ENCODE data around the gene PPP1R27. TPM values are rescaled to one million over a fixed set of nuclear protein-coding genes. Genes with fewer than 3 reads are reported as not detected.

The PPP1R27 gene
- total and polyA plus RNA-seq, 9 of the 15 experiments (the other 6 are each of a cell fraction or from before 2014, with no cell fraction given) = 0.29 to 6.9 (median 1.5) TPM; not detected in 2

DNA sequence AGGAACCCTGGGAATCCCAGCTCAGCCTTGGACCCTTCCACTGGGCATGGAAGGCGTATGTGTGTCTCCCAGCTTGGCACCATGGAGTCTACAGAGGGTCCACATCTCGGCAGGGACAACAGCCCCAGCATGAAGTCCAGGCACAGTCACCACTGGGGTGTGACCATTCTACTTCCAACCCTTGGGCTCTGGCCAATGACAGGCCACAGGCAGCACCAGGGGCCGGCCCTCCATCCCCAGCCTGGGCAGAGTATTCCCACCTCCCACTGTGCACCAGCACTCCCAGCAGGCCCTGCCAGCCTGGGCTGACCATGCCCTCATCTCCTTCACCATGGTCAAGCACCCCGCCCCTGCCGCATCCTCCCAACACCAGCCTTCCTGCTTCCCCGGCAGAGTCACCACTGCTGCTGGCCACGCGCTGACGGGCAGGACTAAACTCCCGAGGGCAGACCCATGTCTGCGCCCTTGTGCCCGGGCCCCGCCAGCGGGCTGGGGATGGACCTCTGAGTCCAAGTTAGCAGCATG lies 9.5 kb upstream of the PPP1R27 start:
- Histone ChIP-seq H3K9ac (ENCODE audit: insufficient read depth in 1 of 2, low read depth in 2 of 2, low read length in 2 of 2) (no peak overlapping the region; a peak in 1 of 4 replicates), H2AFZ (ENCODE audit: low read depth, low read length) (no peak overlapping the region), H3K9me3 (replicated peaks; ENCODE audit: control insufficient read depth, insufficient read depth, low read depth, low read length) (no peaks in the 10 kb centered on the region), H3K36me3 (ENCODE audit: control insufficient read depth, insufficient read depth, low read length) (peaks cover 63% of the 10 kb centered on the region; the same call in 2 of the 3 replicates), H3K9me1 (ENCODE audit: control insufficient read depth, insufficient read depth, low read length) (no peaks in the 10 kb centered on the region), H3K27ac (ENCODE audit: extremely low read depth, low read depth, low read length) (no peak overlapping the region), H3K27me3 (ENCODE audit: control insufficient read depth in 2 of 2, insufficient read depth in 2 of 2, low read length in 2 of 2) (no peaks in the 10 kb centered on the region), H3K79me2 (ENCODE audit: control insufficient read depth, insufficient read depth, low read length) (no peaks in the 10 kb centered on the region), H3K4me1 (replicated peaks in 1 of 2; ENCODE audit: control insufficient read depth in 2 of 2, insufficient read depth in 2 of 2, low read length in 2 of 2) (peaks cover 0 to 45% of the 10 kb centered on the region in 2 experiments; a peak in 2 of 5 replicates), H3K4me2 (ENCODE audit: insufficient read depth, low read length) (no peak overlapping the region), H3K4me3 (no peak overlapping the region), H4K20me1 (replicated peaks; ENCODE audit: control insufficient read depth, insufficient read depth, low read length) (peaks cover 13% of the 10 kb centered on the region)
- ChIA-PET CTCF (ENCODE audit: low intra/inter-chr PET ratio) (no interaction called here), POLR2A (interaction anchor here (0.9 to 8.0 kb wide), 8 partner anchors 9 to 25 kb away, joined by 3 to 85 read pairs (median 8); partner anchors contain the start of genes MCRIP1 and P4HB)
- no peak for FAIRE-seq
- no peak for ATAC-seq
- TF ChIP-seq PRPF4 (IDR thresholded peaks at IDR 0.05; ENCODE audit: insufficient read depth, low read depth, low read length, poor library complexity, severe bottlenecking) = no peak
- TF ChIP-seq RBM22 (IDR thresholded peaks at IDR 0.05; ENCODE audit: low read depth, low read length, poor library complexity, severe bottlenecking) = peak; percentile 76
- TF ChIP-seq ZNF707 (CRISPR knock-in tag; conservative IDR thresholded peaks at IDR 0.05) = no peak
- TF ChIP-seq RBFOX2 (IDR thresholded peaks at IDR 0.05; ENCODE audit: low read depth, low read length) = peak; percentile 64
- no peak for TF ChIP-seq ZNF766 (CRISPR knock-in tag; conservative IDR thresholded peaks at IDR 0.05)
- TF ChIP-seq, protein P1, sequence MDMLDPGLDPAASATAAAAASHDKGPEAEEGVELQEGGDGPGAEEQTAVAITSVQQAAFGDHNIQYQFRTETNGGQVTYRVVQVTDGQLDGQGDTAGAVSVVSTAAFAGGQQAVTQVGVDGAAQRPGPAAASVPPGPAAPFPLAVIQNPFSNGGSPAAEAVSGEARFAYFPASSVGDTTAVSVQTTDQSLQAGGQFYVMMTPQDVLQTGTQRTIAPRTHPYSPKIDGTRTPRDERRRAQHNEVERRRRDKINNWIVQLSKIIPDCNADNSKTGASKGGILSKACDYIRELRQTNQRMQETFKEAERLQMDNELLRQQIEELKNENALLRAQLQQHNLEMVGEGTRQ (CRISPR knock-in tag; IDR thresholded peaks at IDR 0.05) = no peak
- TF ChIP-seq SUPT5H (IDR thresholded peaks at IDR 0.05) = peak; percentile 35
- TF ChIP-seq SRSF1 (IDR thresholded peaks at IDR 0.05; ENCODE audit: low read depth, low read length) = no peak
- TF ChIP-seq POLR2B (IDR thresholded peaks at IDR 0.05; ENCODE audit: low read depth, partially characterized antibody) = peak; percentile 3
- peak; percentile 25 for TF ChIP-seq FIP1L1 (IDR thresholded peaks at IDR 0.05; ENCODE audit: low read depth, low read length, poor library complexity, severe bottlenecking)
- TF ChIP-seq ZNF589 (CRISPR knock-in tag; IDR thresholded peaks at IDR 0.05; ENCODE audit: low read depth) = no peak
- TF ChIP-seq, protein P2, sequence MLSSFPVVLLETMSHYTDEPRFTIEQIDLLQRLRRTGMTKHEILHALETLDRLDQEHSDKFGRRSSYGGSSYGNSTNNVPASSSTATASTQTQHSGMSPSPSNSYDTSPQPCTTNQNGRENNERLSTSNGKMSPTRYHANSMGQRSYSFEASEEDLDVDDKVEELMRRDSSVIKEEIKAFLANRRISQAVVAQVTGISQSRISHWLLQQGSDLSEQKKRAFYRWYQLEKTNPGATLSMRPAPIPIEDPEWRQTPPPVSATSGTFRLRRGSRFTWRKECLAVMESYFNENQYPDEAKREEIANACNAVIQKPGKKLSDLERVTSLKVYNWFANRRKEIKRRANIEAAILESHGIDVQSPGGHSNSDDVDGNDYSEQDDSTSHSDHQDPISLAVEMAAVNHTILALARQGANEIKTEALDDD (IDR thresholded peaks at IDR 0.05) = no peak
- TF ChIP-seq BACH1 (tag; IDR thresholded peaks at IDR 0.05) = no peak
- no peak for TF ChIP-seq NFIC (IDR thresholded peaks at IDR 0.05)
- TF ChIP-seq POLR2A (conservative IDR thresholded peaks at IDR 0.05) = peak; percentile 43; the same call in 1 of the 2 replicates
- TF ChIP-seq, protein P3, sequence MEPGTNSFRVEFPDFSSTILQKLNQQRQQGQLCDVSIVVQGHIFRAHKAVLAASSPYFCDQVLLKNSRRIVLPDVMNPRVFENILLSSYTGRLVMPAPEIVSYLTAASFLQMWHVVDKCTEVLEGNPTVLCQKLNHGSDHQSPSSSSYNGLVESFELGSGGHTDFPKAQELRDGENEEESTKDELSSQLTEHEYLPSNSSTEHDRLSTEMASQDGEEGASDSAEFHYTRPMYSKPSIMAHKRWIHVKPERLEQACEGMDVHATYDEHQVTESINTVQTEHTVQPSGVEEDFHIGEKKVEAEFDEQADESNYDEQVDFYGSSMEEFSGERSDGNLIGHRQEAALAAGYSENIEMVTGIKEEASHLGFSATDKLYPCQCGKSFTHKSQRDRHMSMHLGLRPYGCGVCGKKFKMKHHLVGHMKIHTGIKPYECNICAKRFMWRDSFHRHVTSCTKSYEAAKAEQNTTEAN (CRISPR knock-in tag; IDR thresholded peaks at IDR 0.05) = no peak
- peak; percentile 73 for TF ChIP-seq POLR2G (IDR thresholded peaks at IDR 0.05; ENCODE audit: low read depth, low read length)
- no TSS peak for BruUV-seq (replicated peaks)
- 96% methylated on average over 12 of the region's 14 CpGs for WGBS (ENCODE audit: insufficient coverage, low coverage, missing lambda C conversion rate)
- intact Hi-C loops (cut with micrococcal nuclease) (no loop called here), in situ Hi-C loops (cut with MboI) (no loop called here)
- DNase-seq (ENCODE audit: extremely low read depth in 1 of 4, low spot score in 3 of 4) = no peak
